ENCODE data around the gene AOPEP. TPM values are rescaled to one million over a fixed set of nuclear protein-coding genes. Genes with fewer than 3 reads are reported as not detected.

Gene AOPEP
- total RNA-seq, 4 donors from 2014 or later: 126 to 216 (median 136) TPM

DNA sequence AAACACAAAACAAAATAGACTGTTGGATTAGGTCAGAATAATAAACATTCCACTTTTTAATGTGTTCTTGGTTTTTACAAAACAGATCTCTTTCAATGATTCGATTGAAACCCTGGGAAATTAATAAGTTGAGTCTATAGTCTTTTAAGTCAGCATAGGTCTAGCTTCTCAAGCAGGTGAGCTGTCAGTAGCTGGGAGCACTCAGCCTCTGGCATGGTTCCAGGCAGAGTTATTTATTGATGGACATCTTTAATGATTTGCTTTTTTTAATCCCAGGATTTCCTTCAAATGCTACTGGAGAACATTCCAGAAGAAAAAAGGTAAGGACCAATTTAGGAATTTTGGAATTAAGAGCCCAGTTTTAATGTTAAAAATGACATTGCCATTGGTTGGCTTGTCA lies 241.0 kb downstream of the AOPEP start:
- intact Hi-C loops (cut with DNase I): no loop called here
- TF ChIP-seq POLR2A (IDR thresholded peaks at IDR 0.05): no peak
- TF ChIP-seq, protein P1, sequence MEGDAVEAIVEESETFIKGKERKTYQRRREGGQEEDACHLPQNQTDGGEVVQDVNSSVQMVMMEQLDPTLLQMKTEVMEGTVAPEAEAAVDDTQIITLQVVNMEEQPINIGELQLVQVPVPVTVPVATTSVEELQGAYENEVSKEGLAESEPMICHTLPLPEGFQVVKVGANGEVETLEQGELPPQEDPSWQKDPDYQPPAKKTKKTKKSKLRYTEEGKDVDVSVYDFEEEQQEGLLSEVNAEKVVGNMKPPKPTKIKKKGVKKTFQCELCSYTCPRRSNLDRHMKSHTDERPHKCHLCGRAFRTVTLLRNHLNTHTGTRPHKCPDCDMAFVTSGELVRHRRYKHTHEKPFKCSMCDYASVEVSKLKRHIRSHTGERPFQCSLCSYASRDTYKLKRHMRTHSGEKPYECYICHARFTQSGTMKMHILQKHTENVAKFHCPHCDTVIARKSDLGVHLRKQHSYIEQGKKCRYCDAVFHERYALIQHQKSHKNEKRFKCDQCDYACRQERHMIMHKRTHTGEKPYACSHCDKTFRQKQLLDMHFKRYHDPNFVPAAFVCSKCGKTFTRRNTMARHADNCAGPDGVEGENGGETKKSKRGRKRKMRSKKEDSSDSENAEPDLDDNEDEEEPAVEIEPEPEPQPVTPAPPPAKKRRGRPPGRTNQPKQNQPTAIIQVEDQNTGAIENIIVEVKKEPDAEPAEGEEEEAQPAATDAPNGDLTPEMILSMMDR (IDR thresholded peaks at IDR 0.05): no peak
- no peaks in the 10 kb centered on the region for H3K9me3 ChIP-seq
- H3K4me3 ChIP-seq (replicated peaks in 1 of 3): no peak overlapping the region
- H3K27me3 ChIP-seq: no peaks in the 10 kb centered on the region
- no peaks in the 10 kb centered on the region for H3K36me3 ChIP-seq
- H3K27ac ChIP-seq: no peak overlapping the region
- H3K4me1 ChIP-seq: peaks cover 12% of the 10 kb centered on the region in 2 donors
- peak in 1 of 2 donors; percentile 28 for DNase-seq
- WGBS, 2 donors: 83 to 90% methylated on average over 1 of the region's 1 CpG

DNA sequence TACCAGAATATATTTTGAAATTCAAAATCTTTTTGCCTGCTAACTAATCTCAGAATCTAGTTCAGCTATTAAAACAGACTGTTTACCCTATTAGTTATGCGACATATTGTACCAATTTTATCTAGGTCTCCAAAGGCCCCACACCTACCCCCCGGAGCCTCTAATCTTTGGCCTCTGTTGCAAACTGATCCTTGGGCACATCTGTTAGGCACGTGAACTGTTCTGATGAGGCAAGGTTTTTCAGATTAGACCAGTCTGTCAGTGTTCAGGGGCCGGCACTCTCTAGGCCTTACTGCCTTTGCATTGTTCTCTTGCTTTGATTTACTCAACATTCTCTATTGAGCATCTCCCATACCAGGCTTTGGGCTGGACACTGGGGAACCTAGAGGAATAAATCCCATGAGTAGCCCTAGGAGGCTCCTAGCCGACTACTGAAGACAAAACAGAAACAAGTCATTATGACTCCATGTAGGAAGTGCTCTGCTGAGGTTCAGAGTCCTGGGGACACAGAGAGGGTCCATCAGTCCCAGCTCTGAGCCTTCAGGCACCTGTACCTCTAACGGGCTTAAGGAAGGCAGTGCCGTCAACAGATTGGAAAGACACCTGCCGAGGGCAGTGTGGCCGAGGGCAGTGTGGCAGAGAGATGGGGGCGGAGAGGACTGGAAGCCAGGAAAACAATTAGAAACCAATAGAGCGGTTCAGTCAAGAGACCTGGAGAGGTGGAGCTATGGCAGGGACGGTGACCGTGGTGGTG lies 245.1 kb downstream of the AOPEP start:
- WGBS, 2 donors: 52 to 70% methylated on average over 13 of the region's 13 CpGs
- Histone ChIP-seq H3K27ac (peak overlapping the region; percentile 77 to 83 (median 79)), H3K4me1 (peaks cover 25 to 47% of the 10 kb centered on the region in 2 donors), H3K36me3 (no peaks in the 10 kb centered on the region), H3K27me3 (no peaks in the 10 kb centered on the region), H3K4me3 (replicated peaks in 1 of 3) (no peak overlapping the region), H3K9me3 (no peaks in the 10 kb centered on the region)
- peak; percentile 76 to 79 for DNase-seq
- TF ChIP-seq, protein P1 (IDR thresholded peaks at IDR 0.05): peak in 1 of 6 experiments; percentile 4
- TF ChIP-seq POLR2A (IDR thresholded peaks at IDR 0.05): no peak
- intact Hi-C loops (cut with DNase I): no loop called here

DNA sequence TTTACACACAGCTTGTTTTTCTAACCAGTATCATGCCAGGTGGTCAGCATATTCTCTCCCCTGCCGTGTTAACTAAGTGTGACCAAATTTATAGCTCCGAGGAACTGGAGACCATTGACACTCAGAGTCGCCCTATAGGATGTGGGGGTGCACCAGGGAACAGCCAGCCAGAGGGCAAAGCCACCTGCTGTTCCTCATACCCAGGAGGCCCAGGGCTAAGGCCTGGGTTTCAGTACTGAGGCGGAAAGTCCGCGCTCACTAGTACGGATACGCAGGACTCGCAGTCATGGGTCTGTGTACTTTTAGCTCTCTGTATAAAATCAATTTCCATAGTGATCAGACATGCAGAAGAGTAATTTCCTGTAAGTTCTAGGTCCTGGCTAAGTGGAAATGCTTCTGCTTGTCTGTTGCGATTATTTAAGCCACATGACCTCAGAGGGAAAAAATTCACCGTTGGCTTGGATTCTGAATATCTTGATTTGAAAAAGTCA lies 247.0 kb downstream of the AOPEP start:
- intact Hi-C loops (cut with DNase I): no loop called here
- H3K9me3 ChIP-seq: no peaks in the 10 kb centered on the region
- DNase-seq: no peak
- TF ChIP-seq, protein P1 (IDR thresholded peaks at IDR 0.05): no peak
- no peak for TF ChIP-seq POLR2A (IDR thresholded peaks at IDR 0.05)
- peaks cover 26 to 58% of the 10 kb centered on the region in 2 donors for H3K4me1 ChIP-seq
- 82% methylated on average over 11 of the region's 11 CpGs for WGBS, 2 donors
- H3K36me3 ChIP-seq: no peaks in the 10 kb centered on the region
- no peak overlapping the region for H3K4me3 ChIP-seq (replicated peaks in 1 of 3)
- peak overlapping the region in 2 of 3 donors; percentile 79 to 83 for H3K27ac ChIP-seq
- H3K27me3 ChIP-seq: no peaks in the 10 kb centered on the region

DNA sequence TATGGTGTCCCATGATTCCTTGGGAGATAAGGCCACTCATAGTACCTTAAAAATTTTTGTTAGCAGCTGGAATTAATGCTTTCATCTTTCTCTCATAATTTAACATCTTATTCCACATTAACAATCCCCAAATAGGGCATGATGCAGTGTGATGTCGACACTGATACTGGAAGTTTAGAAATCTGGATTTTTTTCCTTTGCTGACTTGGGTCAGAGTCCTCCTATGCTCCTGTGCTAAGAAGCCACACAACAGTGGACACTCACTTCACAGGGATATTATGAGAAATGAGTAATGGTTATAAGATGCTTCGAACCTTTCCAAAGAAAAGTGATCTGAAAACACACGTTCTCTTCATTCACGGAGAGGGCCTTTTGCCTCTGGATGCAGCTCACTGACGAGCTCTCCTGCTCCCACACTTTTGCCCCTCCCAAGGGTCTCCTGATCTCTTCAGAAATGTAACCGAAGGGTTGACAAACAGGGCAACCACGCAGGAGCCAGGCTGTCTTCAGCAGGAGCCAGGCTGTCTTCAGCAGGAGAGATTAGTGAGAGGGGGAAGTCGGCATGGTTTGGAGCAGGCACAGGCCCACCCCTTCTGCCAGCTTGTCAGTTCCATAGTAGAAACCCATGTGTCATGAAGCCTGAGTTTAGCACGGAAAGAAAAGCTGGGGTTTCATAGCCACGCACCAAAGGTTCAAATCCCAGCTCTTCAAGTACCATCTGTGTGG lies 247.8 kb downstream of the AOPEP start:
- WGBS, 2 donors: 87 to 90% methylated on average over 10 of the region's 10 CpGs
- no peaks in the 10 kb centered on the region for H3K9me3 ChIP-seq
- H3K4me3 ChIP-seq (replicated peaks in 1 of 3): no peak overlapping the region
- DNase-seq: no peak
- H3K36me3 ChIP-seq: no peaks in the 10 kb centered on the region
- intact Hi-C loops (cut with DNase I): no loop called here
- TF ChIP-seq, protein P1 (IDR thresholded peaks at IDR 0.05): no peak
- no peak for TF ChIP-seq POLR2A (IDR thresholded peaks at IDR 0.05)
- H3K4me1 ChIP-seq: peaks cover 33 to 66% of the 10 kb centered on the region in 2 donors
- peak overlapping the region in 1 of 3 donors; percentile 79 for H3K27ac ChIP-seq
- H3K27me3 ChIP-seq: no peaks in the 10 kb centered on the region

DNA sequence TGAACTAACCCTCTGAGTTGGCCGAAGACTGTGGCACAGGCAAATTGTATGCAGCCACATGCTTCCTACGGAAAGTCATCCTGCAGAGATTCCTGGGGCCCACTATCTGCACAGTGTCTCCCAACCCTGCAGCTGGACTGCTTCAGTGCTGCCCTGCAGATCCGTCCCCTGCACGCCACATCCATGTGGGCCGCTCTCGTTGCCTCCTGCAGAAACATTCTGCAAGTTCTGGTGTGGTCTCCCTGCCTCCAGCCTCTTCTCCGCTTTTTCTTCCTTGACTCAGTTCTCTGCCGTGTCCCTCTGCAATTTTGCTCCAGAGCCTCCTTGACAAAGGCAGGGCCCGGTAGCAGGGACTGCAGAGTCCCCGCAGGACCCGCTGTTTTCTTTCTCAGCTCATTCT lies 249.0 kb downstream of the AOPEP start:
- Histone ChIP-seq H3K27me3 (no peaks in the 10 kb centered on the region), H3K4me3 (replicated peaks in 1 of 3) (no peak overlapping the region), H3K36me3 (no peaks in the 10 kb centered on the region), H3K27ac (peak overlapping the region in 1 of 3 donors; percentile 0), H3K9me3 (no peaks in the 10 kb centered on the region), H3K4me1 (peaks cover 33 to 74% of the 10 kb centered on the region in 2 donors)
- DNase-seq: no peak
- TF ChIP-seq, protein P1 (IDR thresholded peaks at IDR 0.05): no peak
- no peak for TF ChIP-seq POLR2A (IDR thresholded peaks at IDR 0.05)
- intact Hi-C loops (cut with DNase I): no loop called here
- WGBS, 2 donors: 83 to 87% methylated on average over 11 of the region's 11 CpGs

All from thyroid gland (tissue), 4 donors.